Stimulated activated CD8-positive, alpha-beta memory T cell treated with anti-CD3 and anti-CD28 coated beads, Interleukin-4, amount 100 ng/mL, for 1 hour (primary cell): ENCODE data around the gene ITFG1.
"Not testable (repeated sequence)": the region's sequence is repeated elsewhere in the genome, so short reads cannot be mapped to it uniquely, and the experiment has no call there.

ENCODE experiments used
- DNase-seq, 2 donors: peaks; one replicate each; pipeline ENCODE4 v3.0.0-alpha.2; 2020; ENCODE audit warnings: low read depth in 2 of 2, low spot score in 1 of 2

ITFG1 gene

DNA sequence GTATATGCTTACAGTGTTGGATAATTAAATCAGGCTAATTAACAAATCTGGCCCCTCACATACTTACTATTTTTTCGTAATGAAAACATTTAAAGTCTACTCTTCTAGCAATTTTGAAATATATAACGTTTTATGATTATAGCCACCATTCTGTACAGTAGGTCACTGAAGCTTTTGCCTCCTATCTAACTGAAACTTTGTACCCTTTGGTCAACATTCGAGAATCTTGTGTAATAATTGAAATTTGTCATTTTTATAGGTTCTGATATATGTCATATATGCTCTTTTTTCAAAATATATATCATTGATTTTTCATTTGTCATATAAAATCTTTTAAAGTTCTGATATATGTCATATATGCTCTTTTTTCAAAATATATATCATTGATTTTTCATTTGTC is 12.9 kb upstream of the ITFG1 start:
- DNase-seq, result no peak

GRCh38 chr16:47473004-47473403 is 12.1 kb upstream of the ITFG1 start:
- not testable (repeated sequence) for DNase-seq

DNA sequence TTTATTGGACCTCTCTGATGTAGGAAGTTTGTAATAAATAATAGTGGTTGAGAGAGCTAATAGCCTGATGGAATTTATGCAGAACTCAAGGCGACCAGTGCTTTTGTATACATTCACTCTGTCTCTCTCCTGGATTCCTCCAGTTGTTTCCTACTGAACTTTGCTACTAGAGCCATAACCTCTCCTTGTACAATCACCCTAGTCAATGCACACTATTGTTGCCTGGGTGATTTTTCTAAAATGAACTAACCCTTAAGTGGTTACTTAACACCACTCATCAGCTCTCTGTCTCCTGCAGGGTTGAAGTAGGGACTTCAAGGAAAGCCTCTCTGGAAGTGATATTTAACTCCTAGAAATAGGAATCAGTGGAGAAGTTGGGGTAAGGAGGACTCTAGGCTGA is 9.9 kb upstream of the ITFG1 start:
- no peak for DNase-seq

- no peak for DNase-seq
Observed at GRCh38 chr16:47470211-47470610, 9.3 kb upstream of the ITFG1 start.

DNA sequence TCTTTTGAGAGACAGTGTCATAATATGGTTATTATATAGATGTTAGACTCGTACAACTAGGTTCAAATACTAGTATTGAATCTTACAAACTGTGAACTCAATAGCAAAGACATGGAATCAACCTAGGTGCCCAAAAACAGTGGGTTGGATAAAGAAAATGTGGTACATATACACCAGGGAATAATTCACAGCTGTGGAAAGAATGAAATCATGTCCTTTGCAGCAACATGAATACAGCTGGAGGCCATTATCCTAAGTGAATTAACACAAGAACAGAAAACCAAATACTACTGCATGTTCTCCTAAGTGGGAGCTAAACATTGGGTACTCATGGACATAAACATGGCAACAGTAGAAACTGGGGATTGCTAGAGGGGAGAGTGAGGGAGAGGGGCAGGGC is 8.4 kb upstream of the ITFG1 start:
- DNase-seq, result no peak

DNA sequence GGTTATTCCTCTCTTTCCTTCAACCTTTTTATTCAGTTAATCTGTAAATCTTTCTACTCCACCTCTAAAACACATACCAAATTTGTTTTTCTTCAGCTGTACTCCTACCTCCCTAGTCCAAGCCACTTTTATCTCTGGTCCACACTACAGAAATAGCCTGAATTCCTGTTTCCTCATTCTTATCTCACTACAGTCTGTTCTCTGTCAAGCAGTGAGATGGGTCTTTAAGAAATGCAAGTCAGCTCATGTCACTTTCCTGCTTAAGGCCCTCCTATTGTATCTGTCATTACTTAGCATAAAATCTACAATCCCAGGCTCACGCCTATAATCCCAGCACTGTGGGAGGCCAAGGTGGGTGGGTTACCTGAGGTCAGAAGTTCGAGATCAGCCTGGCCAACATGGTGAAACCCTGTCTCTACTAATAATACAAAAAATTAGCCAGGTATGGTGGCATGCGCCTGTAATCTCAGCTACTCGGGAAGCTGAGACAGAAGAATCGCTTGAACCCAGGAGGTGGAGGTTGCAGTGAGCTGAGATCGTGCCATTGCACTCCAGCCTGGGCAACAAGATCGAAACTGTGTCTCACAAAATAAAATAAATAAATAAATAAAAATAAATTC is 7.3 kb upstream of the ITFG1 start:
- DNase-seq, result not testable (repeated sequence)

DNA sequence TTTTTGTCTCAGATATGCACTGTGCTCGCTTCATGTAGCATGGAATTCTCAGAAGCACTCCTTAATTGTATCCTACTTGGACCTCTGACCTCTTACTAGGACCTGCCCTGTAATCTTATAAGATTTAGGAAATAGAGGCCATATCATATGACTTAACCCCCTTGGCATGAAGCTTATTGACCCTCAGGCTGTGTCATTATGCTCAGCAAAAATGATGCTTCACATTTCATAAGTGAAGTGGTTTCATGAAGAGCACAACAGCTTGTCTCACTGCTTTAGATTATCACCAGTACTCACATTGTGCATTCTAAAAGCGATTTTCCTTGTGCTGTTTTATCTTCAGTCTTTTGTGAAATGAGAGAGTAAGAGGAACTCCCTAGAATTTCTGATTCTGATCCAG is 6.6 kb upstream of the ITFG1 start:
- no peak for DNase-seq

DNA sequence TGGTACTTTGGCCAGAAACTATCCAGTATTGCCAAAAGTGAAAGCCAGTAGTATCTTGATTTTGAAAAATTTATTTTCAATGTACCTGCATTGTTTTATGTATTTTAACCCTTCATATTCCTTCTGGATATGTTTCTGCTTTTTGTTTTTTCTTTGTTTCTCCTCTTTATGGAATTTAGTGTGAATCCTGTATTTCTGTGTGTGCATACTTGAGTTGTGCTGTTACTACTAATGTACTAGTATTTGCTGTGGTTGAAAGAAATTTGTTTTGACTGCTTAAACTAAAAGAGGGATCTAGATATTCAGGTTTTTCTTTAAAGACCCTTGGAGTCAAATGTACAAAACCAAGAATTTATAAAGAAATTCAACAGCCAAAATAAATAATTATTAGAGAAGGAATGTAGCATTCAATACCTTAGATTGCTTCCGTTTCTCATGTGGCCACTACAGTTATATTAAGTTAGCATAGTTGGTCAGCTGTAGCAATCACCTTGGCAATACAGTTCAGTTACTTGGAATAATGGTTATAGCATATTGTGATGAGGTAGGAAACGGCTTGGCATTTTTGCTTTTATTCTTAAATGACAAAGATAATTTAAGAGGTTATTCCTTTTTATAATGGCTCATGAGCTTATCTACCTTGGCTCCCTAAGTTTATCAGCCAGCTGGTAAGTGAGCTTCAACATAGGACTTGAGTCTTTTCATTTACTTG is 5.2 kb upstream of the ITFG1 start:
- no peak for DNase-seq

DNA sequence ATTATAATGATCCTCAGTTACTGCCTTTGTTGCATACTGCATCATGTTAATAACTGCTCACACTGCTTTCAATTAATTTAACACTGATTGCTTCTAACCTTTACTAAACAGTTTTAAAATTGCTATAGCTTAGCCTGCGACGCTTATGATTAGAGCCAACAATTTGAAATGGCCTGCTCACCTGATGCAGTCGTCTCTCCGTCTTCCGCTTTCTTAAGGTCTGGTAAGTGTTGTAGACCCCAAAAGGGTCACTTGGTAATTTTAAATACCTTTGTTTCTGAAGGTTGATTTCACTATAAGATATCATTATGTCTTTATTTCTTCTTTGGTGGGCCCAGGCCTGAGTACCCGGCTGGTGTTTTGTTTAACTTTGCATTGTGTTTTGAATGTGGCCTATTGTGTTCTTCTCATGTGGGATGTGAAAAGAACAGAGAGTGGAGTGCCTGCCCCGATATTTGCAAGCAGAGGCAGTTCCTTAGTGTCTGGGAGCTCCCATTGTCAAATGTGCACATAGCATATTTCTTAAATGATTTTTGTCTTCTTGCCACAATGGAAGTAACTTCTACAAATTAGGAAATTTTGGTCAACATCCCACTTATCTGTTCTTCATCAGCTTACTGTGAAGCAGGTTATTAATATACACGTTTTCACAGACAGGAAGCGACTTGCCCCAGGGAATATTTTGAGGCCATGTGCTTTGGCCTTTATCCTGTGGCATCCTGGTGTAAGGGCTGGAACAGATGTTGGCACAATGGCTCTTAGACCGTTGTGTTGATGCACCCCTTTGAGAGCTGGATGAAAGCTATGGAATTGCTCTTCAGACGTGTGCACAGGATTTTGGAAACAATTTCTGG is 3.1 kb upstream of the ITFG1 start:
- DNase-seq, result no peak

DNA sequence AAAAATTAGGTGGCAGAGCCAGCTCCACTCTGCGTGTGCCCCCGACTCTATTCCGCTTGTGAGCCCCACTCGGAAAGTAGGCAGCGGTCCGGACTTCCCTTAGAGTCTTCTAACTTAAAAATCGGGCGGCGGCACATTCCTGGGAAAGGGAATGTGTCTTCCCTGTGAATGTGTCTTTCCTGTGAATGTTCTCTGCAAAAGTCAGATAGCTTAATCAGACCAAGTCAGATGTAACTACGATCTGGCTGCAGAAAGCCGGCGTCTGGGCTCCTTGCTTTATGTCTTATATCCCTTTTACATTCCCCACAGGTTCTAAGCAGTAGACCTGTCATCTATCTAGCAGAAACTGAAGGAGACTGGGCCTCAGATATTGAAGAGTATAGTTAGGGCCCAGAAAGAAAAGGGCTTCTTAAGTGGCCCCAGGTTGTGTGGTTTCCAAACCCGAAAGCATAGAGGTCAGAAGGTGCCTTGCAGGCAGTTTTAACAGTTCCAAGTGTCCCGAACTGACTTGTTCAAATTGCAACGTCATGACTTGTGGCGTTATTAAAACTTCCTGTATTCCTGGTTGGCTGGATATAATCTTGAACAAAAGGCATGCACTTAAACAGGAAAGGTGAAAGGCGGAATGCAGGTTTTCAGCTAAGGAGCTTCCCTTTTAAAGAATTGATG is 869 bp upstream of the ITFG1 start:
- no peak for DNase-seq

- no peak for DNase-seq
Observed at GRCh38 chr16:47460359-47460710, 528 bp downstream of the ITFG1 start.

DNA sequence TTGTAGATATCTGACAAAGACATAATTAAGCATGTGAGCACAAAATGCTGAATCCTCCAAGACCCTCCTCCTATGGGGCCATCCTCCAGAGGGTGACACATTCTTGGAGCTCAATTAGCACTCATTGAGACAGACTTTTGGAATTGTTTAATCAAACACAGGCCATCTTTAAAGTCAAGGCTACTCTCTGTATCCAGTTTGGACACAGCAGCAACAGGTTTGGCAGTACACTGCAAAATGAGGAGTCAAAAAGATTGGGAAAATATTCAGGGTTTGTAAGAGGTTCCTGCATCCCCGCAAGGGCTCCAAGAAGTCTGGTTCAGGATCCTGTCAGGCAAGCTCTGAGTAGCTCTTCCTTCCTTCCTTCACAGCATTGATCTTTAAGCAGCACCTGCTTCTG is 1.3 kb downstream of the ITFG1 start:
- no peak for DNase-seq

DNA sequence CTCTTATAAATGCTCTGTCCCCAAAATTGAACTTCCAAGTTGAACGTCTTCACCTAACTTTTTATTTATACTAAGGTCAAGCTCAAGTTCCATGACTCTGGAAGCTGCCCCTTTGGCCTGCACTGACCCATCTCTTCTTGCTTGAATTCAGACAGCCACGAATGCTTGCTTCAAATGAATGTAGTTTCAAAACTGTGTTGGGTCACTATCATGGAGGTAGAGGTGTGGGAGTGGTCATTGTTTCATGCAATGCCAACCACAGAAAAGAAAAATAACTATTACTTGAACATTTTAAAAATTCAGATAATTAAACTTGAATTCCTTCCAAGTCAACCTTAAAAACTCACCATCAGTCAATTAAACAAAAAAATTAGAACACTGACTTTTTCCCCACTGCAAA is 2.5 kb downstream of the ITFG1 start:
- DNase-seq, result no peak

DNA sequence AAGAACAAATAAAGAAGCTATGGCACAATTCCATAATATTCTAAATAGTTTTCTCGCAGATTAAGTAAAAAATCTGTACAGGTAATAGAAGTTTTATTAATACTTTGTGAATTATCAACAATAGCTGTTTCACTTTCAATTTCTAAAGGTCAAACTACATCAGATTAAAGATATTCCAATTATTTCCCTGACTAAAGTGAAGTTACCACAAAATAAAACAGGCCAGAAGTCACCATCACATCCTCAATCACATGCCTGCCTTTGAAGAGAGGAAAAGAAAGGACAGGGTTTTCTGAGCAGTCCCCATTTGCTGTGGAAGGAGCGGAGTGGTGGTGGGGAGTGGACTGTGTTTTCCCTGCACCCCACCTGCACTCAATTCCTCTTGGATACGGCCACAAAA is 11.1 kb downstream of the ITFG1 start:
- no peak for DNase-seq

GRCh38 chr16:47448830-47449575 is 11.9 kb downstream of the ITFG1 start:
- DNase-seq, result no peak

GRCh38 chr16:47446431-47446830 is 14.4 kb downstream of the ITFG1 start:
- DNase-seq, result no peak

DNA sequence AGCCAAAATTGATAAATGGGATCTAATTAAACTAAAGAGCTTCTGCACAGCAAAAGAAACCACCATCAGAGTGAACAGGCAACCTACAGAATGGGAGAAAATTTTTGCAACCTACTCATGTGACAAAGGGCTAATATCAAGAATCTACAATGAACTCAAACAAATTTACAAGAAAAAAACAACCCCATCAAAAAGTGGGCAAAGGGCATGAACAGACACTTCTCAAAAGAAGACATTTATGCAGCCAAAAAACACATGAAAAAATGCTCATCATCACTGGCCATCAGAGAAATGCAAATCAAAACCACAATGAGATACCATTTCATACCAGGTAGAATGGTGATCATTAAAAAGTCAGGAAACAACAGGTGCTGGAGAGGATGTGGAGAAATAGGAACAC is 18.0 kb downstream of the ITFG1 start:
- DNase-seq, result not testable (repeated sequence)

- DNase-seq, result not testable (repeated sequence)
Observed at GRCh38 chr16:47440066-47440465, 20.8 kb downstream of the ITFG1 start.

- not testable (repeated sequence) for DNase-seq
Observed at GRCh38 chr16:47434274-47434673, 26.6 kb downstream of the ITFG1 start.

DNA sequence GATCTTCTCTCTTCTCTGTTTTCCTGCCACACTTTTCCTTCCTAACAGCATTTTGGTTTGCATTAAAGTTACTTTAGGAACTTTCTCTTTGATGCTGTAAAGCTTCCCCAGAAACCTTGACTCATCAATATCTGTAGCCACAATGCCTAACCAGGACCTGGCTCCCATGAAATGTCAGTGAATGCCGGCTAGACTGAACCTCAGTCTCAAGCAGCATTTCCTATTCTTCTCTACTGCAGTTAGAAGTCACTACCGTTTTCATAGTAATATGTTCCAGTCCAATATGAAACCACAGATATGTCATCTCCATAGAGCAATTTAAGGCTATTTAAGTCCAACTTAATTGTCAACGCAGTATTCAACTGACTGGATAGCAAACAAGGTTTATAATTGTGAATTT is 28.9 kb downstream of the ITFG1 start:
- DNase-seq, result no peak

DNA sequence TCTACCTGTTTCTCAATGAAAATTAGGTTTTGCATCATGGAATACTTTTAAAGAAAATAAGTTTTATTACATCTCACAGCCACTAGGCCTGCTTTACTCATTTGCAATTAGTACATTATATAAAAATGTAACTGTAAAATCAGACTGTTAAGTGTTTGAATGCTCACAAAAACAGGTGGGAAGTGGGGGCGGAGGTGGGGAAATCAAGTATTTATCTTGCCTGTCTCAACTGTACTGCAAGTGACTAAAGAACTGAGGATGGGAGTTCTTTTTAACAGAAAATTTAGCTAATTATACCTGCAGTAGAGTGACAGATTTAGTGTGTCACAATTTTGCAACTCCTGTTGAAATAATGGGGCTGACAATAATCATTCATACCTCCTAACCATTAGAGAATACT is 34.1 kb downstream of the ITFG1 start:
- no peak for DNase-seq
